SK-N-SH (cell line): ENCODE data around the gene RIMKLA. TPM values are rescaled to one million over a fixed set of nuclear protein-coding genes. Genes with fewer than 3 reads are reported as not detected.

Experiments used
- CTCF ChIA-PET: fragments of 300-600, 350-600 bp; formaldehyde crosslinking; extraction: SDS; loops from one replicate; lab custom pipeline; 2021; lab: Yijun Ruan, JAX
- POLR2A ChIA-PET: fragments of 350-600 bp; sonication (Branson Sonifier 250); formaldehyde crosslinking; extraction: SDS; loops from one replicate; lab custom pipeline; 2020; ENCODE audit warnings: antibody characterized with exemption, inconsistent platforms; lab: Yijun Ruan, JAX
- DNase-seq: peaks from one replicate; pipeline ENCODE4 v3.0.0; 2012
- H2AFZ ChIP-seq: fragments of 200-600 bp; sonication (generic); 2 replicates; pipeline ENCODE4 v1.8.1; 2016; ENCODE audit warnings: antibody characterized with exemption, mild to moderate bottlenecking, low read depth
- H3F3A ChIP-seq: fragments of 200-600 bp; sonication (generic); replicated peaks from 2 replicates; pipeline ENCODE3; 2016; ENCODE audit warnings: antibody characterized with exemption, mild to moderate bottlenecking; ENCODE audit not compliant: insufficient read depth
- H3K27ac ChIP-seq, 2 experiments: fragments of 200-500 bp in 1 of 2; fragments of 200-600 bp in 1 of 2; sonication (Bioruptor generic) in 1 of 2; sonication (generic), shearing (Covaris generic) in 1 of 2; 2 replicates each; pipeline versions ENCODE4 v1.5.1 to v1.6.1; 2014 to 2016; ENCODE audit warnings: low read depth in 2 of 2, inconsistent platforms in 1 of 2, low read length in 1 of 2, mild to moderate bottlenecking in 1 of 2, mixed read lengths in 1 of 2
- H3K27me3 ChIP-seq: fragments of 200-600 bp; sonication (generic), shearing (Covaris generic); 2 replicates; pipeline ENCODE4 v1.6.1; 2016; ENCODE audit warnings: mixed run types; ENCODE audit not compliant: insufficient read depth
- H3K36me3 ChIP-seq, 2 experiments: fragments of 200-500 bp in 1 of 2; fragments of 200-600 bp in 1 of 2; sonication (Bioruptor generic) in 1 of 2; sonication (generic) in 1 of 2; replicated peaks in 1 of 2; 2 replicates each; pipeline versions ENCODE3 to v1.5.1; 2014 to 2016; ENCODE audit warnings: low read length in 1 of 2, mild to moderate bottlenecking in 1 of 2; ENCODE audit not compliant: insufficient read depth in 2 of 2, control insufficient read depth in 1 of 2
- H3K4me1 ChIP-seq, 2 experiments: fragments of 200-500 bp in 1 of 2; fragments of 200-600 bp in 1 of 2; sonication (Bioruptor generic) in 1 of 2; sonication (generic), shearing (Covaris generic) in 1 of 2; 2 replicates each; pipeline versions ENCODE4 v1.5.1 to v1.6.1; 2014 to 2016; ENCODE audit warnings: low read depth in 1 of 2, low read length in 1 of 2, mixed run types in 1 of 2; ENCODE audit not compliant: insufficient read depth in 2 of 2, control insufficient read depth in 1 of 2
- H3K4me2 ChIP-seq: fragments of 200-600 bp; sonication (generic), shearing (Covaris generic); 2 replicates; pipeline ENCODE4 v1.6.1; 2017; ENCODE audit warnings: mixed run types
- H3K4me3 ChIP-seq, 2 experiments: fragments of 200-500 bp in 1 of 2; fragments of 200-600 bp in 1 of 2; sonication (Bioruptor generic) in 1 of 2; sonication (generic), shearing (Covaris generic) in 1 of 2; 2 replicates each; pipeline versions ENCODE4 v1.5.1 to v1.8.1; 2014 to 2016; ENCODE audit warnings: low read depth in 2 of 2, inconsistent platforms in 1 of 2, low read length in 1 of 2, mild to moderate bottlenecking in 1 of 2, mixed read lengths in 1 of 2, moderate library complexity in 1 of 2
- H3K79me2 ChIP-seq: fragments of 200-600 bp; sonication (generic); 2 replicates; pipeline ENCODE4 v1.8.1; 2017; ENCODE audit warnings: mild to moderate bottlenecking; ENCODE audit not compliant: insufficient read depth
- H3K9ac ChIP-seq: fragments of 200-600 bp; sonication (generic); 2 replicates; pipeline ENCODE4 v1.6.1; 2017; ENCODE audit warnings: mixed run types
- H3K9me2 ChIP-seq: fragments of 200-600 bp; sonication (generic); 2 replicates; pipeline ENCODE4 v1.6.1; 2017; ENCODE audit warnings: mixed run types
- H3K9me3 ChIP-seq: fragments of 200-600 bp; sonication (generic); 2 replicates; pipeline ENCODE4 v1.6.1; 2017; ENCODE audit warnings: mixed run types, mild to moderate bottlenecking, moderate library complexity
- H4K20me1 ChIP-seq: fragments of 200-600 bp; sonication (generic); 2 replicates; pipeline ENCODE4 v1.6.1; 2017; ENCODE audit warnings: mild to moderate bottlenecking, mixed run types; ENCODE audit not compliant: insufficient read depth
- CHD2 ChIP-seq: fragments of 150-350 bp; IDR thresholded peaks from 2 replicates; pipeline ENCODE4 v1.6.1; 2018; ENCODE audit warnings: low read length; ENCODE audit not compliant: partially characterized antibody
- EP300 ChIP-seq, 2 experiments: IDR thresholded peaks; 2 replicates each; pipeline versions ENCODE4 v1.4.0 to v1.6.1; 2012; ENCODE audit warnings: borderline replicate concordance in 1 of 2, low read depth in 1 of 2, low read length in 1 of 2
- EZH2phosphoT487 ChIP-seq: fragments of 200-600 bp; sonication (generic); IDR thresholded peaks from 2 replicates; pipeline ENCODE4 v1.6.1; 2017; ENCODE audit warnings: low read depth, mixed run types, mild to moderate bottlenecking, antibody characterized with exemption, moderate library complexity, borderline replicate concordance
- FOXJ3 ChIP-seq: sonication (generic); formaldehyde crosslinking; IDR thresholded peaks from 2 replicates; pipeline ENCODE4 v1.5.1; 2020; ENCODE audit warnings: mild to moderate bottlenecking, missing genetic modification reagents
- FOXM1 ChIP-seq: IDR thresholded peaks from 2 replicates; pipeline ENCODE4 v1.4.0; 2012; ENCODE audit warnings: low read depth, mild to moderate bottlenecking
- GABPA ChIP-seq: IDR thresholded peaks from 2 replicates; pipeline ENCODE4 v1.4.0; 2012; ENCODE audit warnings: low read depth, mild to moderate bottlenecking
- GATA2 ChIP-seq: sonication (generic); formaldehyde crosslinking; IDR thresholded peaks from 2 replicates; pipeline ENCODE4 v1.5.0; 2020; ENCODE audit warnings: mild to moderate bottlenecking, missing genetic modification reagents
- JUND ChIP-seq: IDR thresholded peaks from 2 replicates; pipeline ENCODE4 v1.4.0; 2012
- NRF1 ChIP-seq: IDR thresholded peaks from 2 replicates; pipeline ENCODE4 v1.6.1; 2012; ENCODE audit warnings: low read depth, mild to moderate bottlenecking, low read length
- RCOR1 ChIP-seq: fragments of 150-350 bp; IDR thresholded peaks from 2 replicates; pipeline ENCODE4 v1.6.1; 2017; ENCODE audit warnings: antibody characterized with exemption, low read length
- RFX5 ChIP-seq: IDR thresholded peaks from 2 replicates; pipeline ENCODE4 v1.6.1; 2012; ENCODE audit warnings: mild to moderate bottlenecking, improper control_type of control experiment, low read length
- SMC3 ChIP-seq: IDR thresholded peaks from 2 replicates; pipeline ENCODE4 v1.6.1; 2012; ENCODE audit warnings: low read depth, low read length, improper control_type of control experiment
- TCF12 ChIP-seq: IDR thresholded peaks from 2 replicates; pipeline ENCODE4 v1.4.0; 2012
- YY1 ChIP-seq: IDR thresholded peaks from 2 replicates; pipeline ENCODE4 v1.4.0; 2012; ENCODE audit warnings: low read depth, mild to moderate bottlenecking
- WGBS: methylation state at CpG from one replicate; pipeline ENCODE4 v1.1.6; 2017; ENCODE audit warnings: low lambda C conversion rate; 5-methylcytosine and 5-hydroxymethylcytosine counted together
- polyA plus RNA-seq, 3 experiments: library from polyadenylated mRNA; depleted of rRNA; stranded (reverse); fragments of >200 nt; gene quantifications; 2 replicates each; pipeline ENCODE4 v1.2.3, GENCODE V29; 2012
- TF ChIP-seq, protein P1 (sequence below): IDR thresholded peaks from 2 replicates; pipeline ENCODE4 v1.4.0; 2012; ENCODE audit warnings: low read depth
- TF ChIP-seq, protein P2 (sequence below): IDR thresholded peaks from 2 replicates; pipeline ENCODE4 v1.6.1; 2012; ENCODE audit warnings: mild to moderate bottlenecking, low read depth, low read length, moderate library complexity

RIMKLA gene
- polyA plus RNA-seq, 1 of the 3 experiments (the other 2 are of a cell fraction): 0.08 TPM

DNA sequence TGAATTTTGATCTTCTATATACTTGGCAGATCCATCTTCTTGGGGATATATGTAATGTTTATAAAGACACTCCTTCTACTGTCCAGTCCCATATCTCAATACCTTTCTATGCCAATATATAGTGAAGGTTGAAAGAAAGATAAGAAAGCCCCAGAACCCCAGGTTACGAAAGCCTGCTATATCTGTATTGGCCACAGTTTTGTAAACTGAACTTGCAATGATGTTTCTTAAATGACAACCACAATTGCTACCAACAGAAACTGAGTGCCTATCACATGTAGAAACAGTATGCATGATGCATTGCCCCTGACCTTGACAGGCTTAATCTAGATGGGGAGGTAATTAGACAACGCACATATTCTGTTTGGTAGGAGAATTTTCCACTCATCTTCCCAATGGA, 7.8 kb upstream of the RIMKLA start:
- Histone ChIP-seq H3K27ac (no peak overlapping the region), H3K9me2 (no peaks in the 10 kb centered on the region), H3K27me3 (peaks cover 3% of the 10 kb centered on the region; the same call in 1 of the 2 replicates), H3K36me3 (no peaks in the 10 kb centered on the region), H3K9ac (no peak overlapping the region), H3K4me3 (no peak overlapping the region), H3K79me2 (no peaks in the 10 kb centered on the region), H3K4me2 (no peak overlapping the region), H2AFZ (no peak overlapping the region), H3F3A (no peaks in the 10 kb centered on the region), H3K9me3 (no peaks in the 10 kb centered on the region), H4K20me1 (no peaks in the 10 kb centered on the region), H3K4me1 (no peaks in the 10 kb centered on the region)
- ChIA-PET CTCF (no interaction called here), POLR2A (no interaction called here)
- WGBS: 64% methylated on average over 2 of the region's 2 CpGs
- no peak for DNase-seq
- TF ChIP-seq EZH2phosphoT487 (no peak), NRF1 (no peak), CHD2 (no peak), EP300 (IDR thresholded peaks at IDR 0.05; ENCODE audit: borderline replicate concordance in 1 of 2, low read depth in 1 of 2, low read length in 1 of 2) (no peak), SMC3 (no peak), RCOR1 (no peak), RFX5 (no peak), YY1 (no peak), GATA2 (CRISPR knock-in tag) (no peak), GABPA (no peak), FOXJ3 (CRISPR knock-in tag) (no peak), TCF12 (no peak), JUND (no peak), FOXM1 (no peak)
- TF ChIP-seq, protein P1, sequence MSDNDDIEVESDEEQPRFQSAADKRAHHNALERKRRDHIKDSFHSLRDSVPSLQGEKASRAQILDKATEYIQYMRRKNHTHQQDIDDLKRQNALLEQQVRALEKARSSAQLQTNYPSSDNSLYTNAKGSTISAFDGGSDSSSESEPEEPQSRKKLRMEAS: no peak
- TF ChIP-seq, protein P2, sequence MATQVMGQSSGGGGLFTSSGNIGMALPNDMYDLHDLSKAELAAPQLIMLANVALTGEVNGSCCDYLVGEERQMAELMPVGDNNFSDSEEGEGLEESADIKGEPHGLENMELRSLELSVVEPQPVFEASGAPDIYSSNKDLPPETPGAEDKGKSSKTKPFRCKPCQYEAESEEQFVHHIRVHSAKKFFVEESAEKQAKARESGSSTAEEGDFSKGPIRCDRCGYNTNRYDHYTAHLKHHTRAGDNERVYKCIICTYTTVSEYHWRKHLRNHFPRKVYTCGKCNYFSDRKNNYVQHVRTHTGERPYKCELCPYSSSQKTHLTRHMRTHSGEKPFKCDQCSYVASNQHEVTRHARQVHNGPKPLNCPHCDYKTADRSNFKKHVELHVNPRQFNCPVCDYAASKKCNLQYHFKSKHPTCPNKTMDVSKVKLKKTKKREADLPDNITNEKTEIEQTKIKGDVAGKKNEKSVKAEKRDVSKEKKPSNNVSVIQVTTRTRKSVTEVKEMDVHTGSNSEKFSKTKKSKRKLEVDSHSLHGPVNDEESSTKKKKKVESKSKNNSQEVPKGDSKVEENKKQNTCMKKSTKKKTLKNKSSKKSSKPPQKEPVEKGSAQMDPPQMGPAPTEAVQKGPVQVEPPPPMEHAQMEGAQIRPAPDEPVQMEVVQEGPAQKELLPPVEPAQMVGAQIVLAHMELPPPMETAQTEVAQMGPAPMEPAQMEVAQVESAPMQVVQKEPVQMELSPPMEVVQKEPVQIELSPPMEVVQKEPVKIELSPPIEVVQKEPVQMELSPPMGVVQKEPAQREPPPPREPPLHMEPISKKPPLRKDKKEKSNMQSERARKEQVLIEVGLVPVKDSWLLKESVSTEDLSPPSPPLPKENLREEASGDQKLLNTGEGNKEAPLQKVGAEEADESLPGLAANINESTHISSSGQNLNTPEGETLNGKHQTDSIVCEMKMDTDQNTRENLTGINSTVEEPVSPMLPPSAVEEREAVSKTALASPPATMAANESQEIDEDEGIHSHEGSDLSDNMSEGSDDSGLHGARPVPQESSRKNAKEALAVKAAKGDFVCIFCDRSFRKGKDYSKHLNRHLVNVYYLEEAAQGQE: no peak
